ENCODE data around the gene CDH2. TPM values are rescaled to one million over a fixed set of nuclear protein-coding genes. Genes with fewer than 3 reads are reported as not detected.
"Not testable (repeated sequence)": the region's sequence is repeated elsewhere in the genome, so short reads cannot be mapped to it uniquely, and the experiment has no call there.

The CDH2 gene
- total and polyA plus RNA-seq, 4 donors, result 14.2 to 49.5 (median 26.4) TPM

DNA sequence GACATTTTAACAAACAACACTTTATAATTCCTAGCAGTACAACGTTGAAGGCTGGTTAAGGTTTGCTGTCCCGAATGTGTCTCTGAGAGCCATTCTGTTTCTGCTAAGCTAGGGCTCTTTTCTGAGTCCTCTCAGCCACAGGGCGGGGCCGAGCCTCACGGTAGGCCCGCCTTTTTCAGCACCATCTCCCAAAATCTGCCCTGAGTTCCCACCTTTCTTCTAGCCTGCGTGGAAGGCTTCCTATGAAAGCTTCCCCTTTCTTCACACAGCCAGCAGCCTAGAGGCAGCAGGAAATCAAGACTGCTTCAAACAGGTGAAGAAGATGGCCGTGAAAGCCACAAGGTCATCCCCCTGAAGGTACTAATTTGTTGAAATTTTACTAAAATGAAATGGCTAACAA, 255.5 kb downstream of the CDH2 start:
- no peak overlapping the region for H3K27ac ChIP-seq (ENCODE audit: low read depth in 1 of 2, low read length in 2 of 2)
- H3K36me3 ChIP-seq (ENCODE audit: control insufficient read depth in 4 of 4, insufficient read depth in 3 of 4, low read depth in 1 of 4, low read length in 3 of 4), result no peaks in the 10 kb centered on the region
- H3K4me3 ChIP-seq (ENCODE audit: low read depth in 1 of 3, low read length in 3 of 3), result no peak overlapping the region
- no peaks in the 10 kb centered on the region for H3K27me3 ChIP-seq (ENCODE audit: control insufficient read depth in 4 of 4, insufficient read depth in 4 of 4, low read length in 3 of 4)
- H3K9me3 ChIP-seq (ENCODE audit: control insufficient read depth in 4 of 4, low read length in 3 of 4), result peaks cover 0 to 3% (median 0%) of the 10 kb centered on the region in 4 donors
- WGBS, result 73% methylated on average over 8 of the region's 8 CpGs
- H3K4me1 ChIP-seq (ENCODE audit: control insufficient read depth in 4 of 4, insufficient read depth in 4 of 4, low read length in 3 of 4), result no peaks in the 10 kb centered on the region
- no peak for DNase-seq (ENCODE audit: low spot score)
- TF ChIP-seq RAD21 (IDR thresholded peaks at IDR 0.05) (no peak), NR2F2 (IDR thresholded peaks at IDR 0.05) (no peak), REST (IDR thresholded peaks at IDR 0.05) (no peak), RXRA (IDR thresholded peaks at IDR 0.05) (no peak), TAF1 (conservative IDR thresholded peaks at IDR 0.05) (no peak), SP1 (IDR thresholded peaks at IDR 0.05) (no peak), JUND (IDR thresholded peaks at IDR 0.05) (no peak), HNF4A (conservative IDR thresholded peaks at IDR 0.05) (no peak), HNF4G (IDR thresholded peaks at IDR 0.05) (no peak), CTCF (IDR thresholded peaks at IDR 0.05; ENCODE audit: low read depth, low read length, missing input control) (no peak), YY1 (IDR thresholded peaks at IDR 0.05) (no peak), GABPA (IDR thresholded peaks at IDR 0.05 in 1 of 2, conservative IDR thresholded peaks at IDR 0.05 in 1 of 2) (no peak), EGR1 (IDR thresholded peaks at IDR 0.05; ENCODE audit: low read depth in 2 of 2) (no peak)
- TF ChIP-seq, protein P1, sequence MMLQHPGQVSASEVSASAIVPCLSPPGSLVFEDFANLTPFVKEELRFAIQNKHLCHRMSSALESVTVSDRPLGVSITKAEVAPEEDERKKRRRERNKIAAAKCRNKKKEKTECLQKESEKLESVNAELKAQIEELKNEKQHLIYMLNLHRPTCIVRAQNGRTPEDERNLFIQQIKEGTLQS (IDR thresholded peaks at IDR 0.05), result no peak
- TF ChIP-seq, protein P2, sequence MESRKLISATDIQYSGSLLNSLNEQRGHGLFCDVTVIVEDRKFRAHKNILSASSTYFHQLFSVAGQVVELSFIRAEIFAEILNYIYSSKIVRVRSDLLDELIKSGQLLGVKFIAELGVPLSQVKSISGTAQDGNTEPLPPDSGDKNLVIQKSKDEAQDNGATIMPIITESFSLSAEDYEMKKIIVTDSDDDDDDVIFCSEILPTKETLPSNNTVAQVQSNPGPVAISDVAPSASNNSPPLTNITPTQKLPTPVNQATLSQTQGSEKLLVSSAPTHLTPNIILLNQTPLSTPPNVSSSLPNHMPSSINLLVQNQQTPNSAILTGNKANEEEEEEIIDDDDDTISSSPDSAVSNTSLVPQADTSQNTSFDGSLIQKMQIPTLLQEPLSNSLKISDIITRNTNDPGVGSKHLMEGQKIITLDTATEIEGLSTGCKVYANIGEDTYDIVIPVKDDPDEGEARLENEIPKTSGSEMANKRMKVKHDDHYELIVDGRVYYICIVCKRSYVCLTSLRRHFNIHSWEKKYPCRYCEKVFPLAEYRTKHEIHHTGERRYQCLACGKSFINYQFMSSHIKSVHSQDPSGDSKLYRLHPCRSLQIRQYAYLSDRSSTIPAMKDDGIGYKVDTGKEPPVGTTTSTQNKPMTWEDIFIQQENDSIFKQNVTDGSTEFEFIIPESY (IDR thresholded peaks at IDR 0.05), result no peak
- TF ChIP-seq, protein P3, sequence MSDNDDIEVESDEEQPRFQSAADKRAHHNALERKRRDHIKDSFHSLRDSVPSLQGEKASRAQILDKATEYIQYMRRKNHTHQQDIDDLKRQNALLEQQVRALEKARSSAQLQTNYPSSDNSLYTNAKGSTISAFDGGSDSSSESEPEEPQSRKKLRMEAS (IDR thresholded peaks at IDR 0.05), result no peak
- no peak overlapping the region for H3K9ac ChIP-seq (ENCODE audit: low read depth in 1 of 2, low read length in 2 of 2)

DNA sequence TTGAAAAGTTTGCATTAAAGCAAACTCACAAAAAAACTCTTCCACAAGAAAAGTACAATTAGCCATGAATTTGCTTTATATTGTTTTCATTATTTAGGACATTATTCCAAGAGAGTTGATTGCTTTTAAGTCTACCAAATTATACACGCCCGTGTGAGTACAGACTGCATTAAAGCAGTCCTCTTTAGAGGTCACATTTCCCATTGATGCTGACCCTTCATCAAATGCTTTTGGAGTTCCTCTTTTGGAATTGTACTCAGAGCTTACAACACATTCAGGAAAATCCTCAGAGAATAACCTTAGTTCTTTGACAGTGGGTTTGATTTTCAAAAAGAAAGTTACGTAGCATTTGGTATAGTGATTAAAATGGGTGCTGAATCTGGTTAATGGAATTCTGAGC, 256.1 kb downstream of the CDH2 start:
- TF ChIP-seq HNF4G (IDR thresholded peaks at IDR 0.05) (no peak), NR2F2 (IDR thresholded peaks at IDR 0.05) (no peak)
- Histone ChIP-seq H3K9ac (ENCODE audit: low read depth in 1 of 2, low read length in 2 of 2) (no peak overlapping the region), H3K4me1 (ENCODE audit: control insufficient read depth in 4 of 4, insufficient read depth in 4 of 4, low read length in 3 of 4) (no peaks in the 10 kb centered on the region), H3K27me3 (ENCODE audit: control insufficient read depth in 4 of 4, insufficient read depth in 4 of 4, low read length in 3 of 4) (no peaks in the 10 kb centered on the region), H3K9me3 (ENCODE audit: control insufficient read depth in 4 of 4, low read length in 3 of 4) (peaks cover 0 to 3% (median 0%) of the 10 kb centered on the region in 4 donors), H3K4me3 (ENCODE audit: low read depth in 1 of 3, low read length in 3 of 3) (no peak overlapping the region), H3K27ac (ENCODE audit: low read depth in 1 of 2, low read length in 2 of 2) (no peak overlapping the region), H3K36me3 (ENCODE audit: control insufficient read depth in 4 of 4, insufficient read depth in 3 of 4, low read depth in 1 of 4, low read length in 3 of 4) (no peaks in the 10 kb centered on the region)
- DNase-seq (ENCODE audit: low spot score), result no peak
- 92% methylated on average over 3 of the region's 3 CpGs for WGBS

- H3K27me3 ChIP-seq (ENCODE audit: control insufficient read depth in 4 of 4, insufficient read depth in 4 of 4, low read length in 3 of 4); H3K9ac ChIP-seq (ENCODE audit: low read depth in 1 of 2, low read length in 2 of 2); DNase-seq (ENCODE audit: low spot score); H3K27ac ChIP-seq (ENCODE audit: low read depth in 1 of 2, low read length in 2 of 2); H3K36me3 ChIP-seq (ENCODE audit: control insufficient read depth in 4 of 4, insufficient read depth in 3 of 4, low read depth in 1 of 4, low read length in 3 of 4); H3K4me1 ChIP-seq (ENCODE audit: control insufficient read depth in 4 of 4, insufficient read depth in 4 of 4, low read length in 3 of 4); H3K4me3 ChIP-seq (ENCODE audit: low read depth in 1 of 3, low read length in 3 of 3): not testable (repeated sequence)
- H3K9me3 ChIP-seq (ENCODE audit: control insufficient read depth in 4 of 4, low read length in 3 of 4), result peaks cover 0 to 12% (median under 1%) of the 10 kb centered on the region in 4 donors
- WGBS, result 87% methylated on average over 2 of the region's 2 CpGs
These were observed 270.7 kb downstream of the CDH2 start for GRCh38 chr18:27906189-27906588.
